ENCODE data around the gene FAM43B. TPM values are rescaled to one million over a fixed set of nuclear protein-coding genes. Genes with fewer than 3 reads are reported as not detected.

FAM43B gene
- total and polyA plus RNA-seq, 2 experiments from 2014 or later = 0.11 to 0.31 TPM

DNA sequence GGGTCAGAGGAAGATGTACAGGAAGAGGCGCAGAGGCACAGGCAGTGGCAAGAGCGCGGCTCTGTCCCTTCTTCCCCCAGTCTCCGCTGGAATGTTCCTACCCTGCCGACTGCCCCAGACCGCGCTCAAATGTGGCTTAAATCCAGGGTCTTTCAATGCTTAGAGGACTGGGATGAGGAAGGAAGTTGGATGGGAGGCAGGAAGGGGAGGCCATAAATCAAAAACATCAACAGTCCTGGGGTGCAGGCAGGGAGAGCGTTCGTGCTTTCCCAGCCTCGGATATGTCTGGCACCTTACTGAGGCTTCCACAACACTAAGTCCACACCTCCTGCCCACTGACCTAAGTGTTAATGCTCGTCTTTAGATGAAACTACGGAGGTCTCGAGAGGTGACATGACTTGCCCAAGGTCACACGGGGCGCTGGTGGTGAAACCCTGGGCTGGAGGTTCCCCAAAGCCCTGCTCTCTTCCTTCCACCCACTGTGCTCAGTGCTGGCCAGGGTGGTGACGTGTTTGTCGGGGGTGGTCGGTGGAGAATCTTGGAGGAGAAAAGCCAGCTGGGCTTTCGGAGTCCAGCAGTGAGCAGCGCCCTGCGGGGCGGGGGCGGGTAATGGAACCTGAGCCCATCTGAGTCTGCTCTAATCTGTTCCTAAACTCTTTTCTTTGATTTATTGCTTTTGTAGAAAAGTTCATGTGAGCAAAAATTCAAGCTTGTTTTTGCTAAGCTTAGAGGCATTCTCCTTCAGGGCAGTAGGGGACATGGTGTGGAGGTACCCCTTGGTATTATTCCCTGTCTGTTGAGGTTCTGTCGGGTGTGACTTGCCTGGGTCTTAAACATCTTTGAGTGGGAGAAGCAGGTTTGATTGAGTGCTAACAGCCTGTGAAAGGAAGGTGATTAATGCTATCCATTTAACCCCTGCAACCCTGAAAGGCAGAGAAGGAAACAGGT is 37.2 kb downstream of the FAM43B start:
- H3K36me3 ChIP-seq (ENCODE audit: low read depth) = no peaks in the 10 kb centered on the region
- no peaks in the 10 kb centered on the region for H3K9me3 ChIP-seq (ENCODE audit: low read depth)
- no peak for TF ChIP-seq EZH2 (IDR thresholded peaks at IDR 0.05; ENCODE audit: insufficient read depth, poor library complexity, severe bottlenecking)
- no peak for TF ChIP-seq EZH2phosphoT487 (IDR thresholded peaks at IDR 0.05; ENCODE audit: insufficient read depth, low read depth)
- peak overlapping the region; percentile 41 for H3K4me3 ChIP-seq
- H3K9ac ChIP-seq = peak overlapping the region; percentile 41
- no peaks in the 10 kb centered on the region for H3K79me2 ChIP-seq (ENCODE audit: insufficient read depth)
- peak overlapping the region; percentile 72 for H2AFZ ChIP-seq
- no peaks in the 10 kb centered on the region for H3K9me2 ChIP-seq (ENCODE audit: insufficient read depth)
- peaks cover 32% of the 10 kb centered on the region for H3K4me1 ChIP-seq (ENCODE audit: insufficient read depth)
- DNase-seq = peak; percentile 84
- H3K4me2 ChIP-seq (ENCODE audit: unreplicated experiment) = peak overlapping the region; percentile 70
- WGBS, 2 experiments (ENCODE audit: low coverage in 1 of 2, low lambda C conversion rate in 2 of 2, missing lambda C conversion rate in 2 of 2) = 8 to 10% methylated on average over 24 of the region's 24 CpGs
- H3K27me3 ChIP-seq (replicated peaks; ENCODE audit: insufficient read depth) = no peaks in the 10 kb centered on the region
- in situ Hi-C loops (cut with MboI) = no loop called here
- H4K20me1 ChIP-seq (ENCODE audit: insufficient read depth) = no peaks in the 10 kb centered on the region
- peaks cover 17% of the 10 kb centered on the region for H3F3A ChIP-seq (ENCODE audit: insufficient read depth)
- peak overlapping the region; percentile 55 for H3K27ac ChIP-seq

DNA sequence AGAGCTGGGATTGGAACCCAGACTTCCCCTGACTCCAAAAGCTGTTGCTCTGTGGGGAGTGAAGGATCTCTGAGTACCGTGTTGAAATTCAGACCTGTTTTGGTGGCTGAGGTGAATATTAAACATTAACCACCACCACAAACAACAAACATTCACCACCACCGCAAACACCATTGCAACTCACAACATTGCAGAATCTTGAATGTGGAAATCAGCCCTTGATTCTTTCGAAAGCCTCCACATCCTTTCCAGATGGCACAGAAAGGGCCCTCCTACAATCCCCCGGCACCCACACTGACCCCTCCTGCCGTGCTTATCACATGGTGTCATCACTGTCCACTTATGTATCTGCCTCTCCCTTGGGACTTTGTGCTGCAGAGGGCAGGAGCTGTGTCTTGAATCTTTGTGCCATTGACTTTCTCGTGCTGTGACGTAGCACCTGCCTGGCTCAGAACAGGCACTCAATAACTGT is 38.0 kb downstream of the FAM43B start:
- Histone ChIP-seq H3K9me2 (ENCODE audit: insufficient read depth) (no peaks in the 10 kb centered on the region), H2AFZ (peak overlapping the region; percentile 72; the same call in 1 of the 2 replicates), H3F3A (ENCODE audit: insufficient read depth) (peaks cover 17% of the 10 kb centered on the region), H4K20me1 (ENCODE audit: insufficient read depth) (no peaks in the 10 kb centered on the region), H3K9ac (peak overlapping the region; percentile 41; the same call in 1 of the 2 replicates), H3K4me1 (ENCODE audit: insufficient read depth) (peaks cover 32% of the 10 kb centered on the region), H3K9me3 (ENCODE audit: low read depth) (no peaks in the 10 kb centered on the region), H3K4me2 (ENCODE audit: unreplicated experiment) (peak overlapping the region; percentile 70), H3K36me3 (ENCODE audit: low read depth) (no peaks in the 10 kb centered on the region), H3K79me2 (ENCODE audit: insufficient read depth) (no peaks in the 10 kb centered on the region), H3K27ac (peak overlapping the region; percentile 55), H3K4me3 (peak overlapping the region; percentile 41), H3K27me3 (replicated peaks; ENCODE audit: insufficient read depth) (no peaks in the 10 kb centered on the region)
- peak; percentile 82 for DNase-seq
- TF ChIP-seq EZH2phosphoT487 (IDR thresholded peaks at IDR 0.05; ENCODE audit: insufficient read depth, low read depth) (peak; percentile 79; the same call in 1 of the 2 replicates), EZH2 (IDR thresholded peaks at IDR 0.05; ENCODE audit: insufficient read depth, poor library complexity, severe bottlenecking) (no peak)
- in situ Hi-C loops (cut with MboI) = no loop called here
- 23 to 27% methylated on average over 7 of the region's 7 CpGs for WGBS, 2 experiments (ENCODE audit: low coverage in 1 of 2, low lambda C conversion rate in 2 of 2, missing lambda C conversion rate in 2 of 2)

DNA sequence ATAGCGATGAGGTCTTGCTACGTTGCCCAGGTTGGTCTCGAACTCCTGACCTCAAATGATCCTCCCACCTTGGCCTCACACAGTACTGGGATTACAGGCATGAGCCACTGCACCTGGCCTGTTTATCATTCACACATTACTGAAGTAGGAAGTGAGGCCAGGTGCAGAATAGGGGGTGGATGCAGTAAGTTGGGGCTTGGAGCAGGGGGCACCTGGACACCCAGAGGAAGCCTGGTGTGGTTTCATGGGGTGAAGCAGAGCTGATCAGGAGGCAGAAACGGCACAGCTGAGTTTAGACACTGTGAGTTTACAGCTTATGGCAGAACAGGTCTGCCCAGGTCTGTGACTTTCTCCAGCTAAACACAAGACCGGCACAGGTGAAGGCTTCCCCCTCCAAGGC is 41.4 kb downstream of the FAM43B start:
- TF ChIP-seq EZH2phosphoT487 (IDR thresholded peaks at IDR 0.05; ENCODE audit: insufficient read depth, low read depth) (no peak), EZH2 (IDR thresholded peaks at IDR 0.05; ENCODE audit: insufficient read depth, poor library complexity, severe bottlenecking) (no peak)
- Histone ChIP-seq H3K4me2 (ENCODE audit: unreplicated experiment) (no peak overlapping the region), H3K79me2 (ENCODE audit: insufficient read depth) (no peaks in the 10 kb centered on the region), H3K9me3 (ENCODE audit: low read depth) (no peaks in the 10 kb centered on the region), H3K9ac (no peak overlapping the region), H3K9me2 (ENCODE audit: insufficient read depth) (no peaks in the 10 kb centered on the region), H3K4me3 (no peak overlapping the region), H2AFZ (no peak overlapping the region), H3F3A (ENCODE audit: insufficient read depth) (peaks cover 7% of the 10 kb centered on the region; the same call in 1 of the 2 replicates), H3K27me3 (replicated peaks; ENCODE audit: insufficient read depth) (no peaks in the 10 kb centered on the region), H4K20me1 (ENCODE audit: insufficient read depth) (no peaks in the 10 kb centered on the region), H3K27ac (no peak overlapping the region), H3K4me1 (ENCODE audit: insufficient read depth) (peaks cover 21% of the 10 kb centered on the region), H3K36me3 (ENCODE audit: low read depth) (no peaks in the 10 kb centered on the region)
- in situ Hi-C loops (cut with MboI) = no loop called here
- DNase-seq = no peak
- 96 to 97% methylated on average over 5 of the region's 5 CpGs for WGBS, 2 experiments (ENCODE audit: low coverage in 1 of 2, low lambda C conversion rate in 2 of 2, missing lambda C conversion rate in 2 of 2)

DNA sequence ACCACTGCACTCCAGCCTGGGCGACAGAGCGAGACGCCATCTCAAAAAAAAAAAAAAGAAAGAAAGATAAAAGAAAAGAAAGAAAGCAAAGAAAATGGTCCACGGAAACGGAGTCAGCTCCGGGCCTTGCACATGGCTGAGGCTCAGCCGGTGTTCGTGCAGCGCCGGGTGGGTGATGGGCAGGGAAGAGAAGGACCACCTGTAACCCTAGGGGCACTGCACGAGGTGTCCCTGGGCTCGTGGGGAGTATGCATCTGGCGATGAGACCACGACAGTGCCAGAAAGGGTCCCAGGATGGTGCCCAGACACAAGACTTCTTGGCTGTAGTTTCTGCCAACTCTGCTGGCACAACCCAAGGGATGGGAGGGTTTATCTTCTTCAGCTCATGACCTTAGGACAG is 42.4 kb downstream of the FAM43B start:
- H3K27me3 ChIP-seq (replicated peaks; ENCODE audit: insufficient read depth) = no peaks in the 10 kb centered on the region
- H3K4me1 ChIP-seq (ENCODE audit: insufficient read depth) = peaks cover 11% of the 10 kb centered on the region
- H3K79me2 ChIP-seq (ENCODE audit: insufficient read depth) = no peaks in the 10 kb centered on the region
- no peak overlapping the region for H2AFZ ChIP-seq
- no peak for DNase-seq
- H4K20me1 ChIP-seq (ENCODE audit: insufficient read depth) = no peaks in the 10 kb centered on the region
- no peak for TF ChIP-seq EZH2 (IDR thresholded peaks at IDR 0.05; ENCODE audit: insufficient read depth, poor library complexity, severe bottlenecking)
- no peak for TF ChIP-seq EZH2phosphoT487 (IDR thresholded peaks at IDR 0.05; ENCODE audit: insufficient read depth, low read depth)
- no peak overlapping the region for H3K9ac ChIP-seq
- no peaks in the 10 kb centered on the region for H3K36me3 ChIP-seq (ENCODE audit: low read depth)
- no peak overlapping the region for H3K27ac ChIP-seq
- H3K9me2 ChIP-seq (ENCODE audit: insufficient read depth) = no peaks in the 10 kb centered on the region
- no peak overlapping the region for H3K4me3 ChIP-seq
- no peaks in the 10 kb centered on the region for H3K9me3 ChIP-seq (ENCODE audit: low read depth)
- in situ Hi-C loops (cut with MboI) = no loop called here
- 89 to 91% methylated on average over 11 to 14 of the region's 14 CpGs for WGBS, 2 experiments (ENCODE audit: low coverage in 1 of 2, low lambda C conversion rate in 2 of 2, missing lambda C conversion rate in 2 of 2)
- no peak overlapping the region for H3K4me2 ChIP-seq (ENCODE audit: unreplicated experiment)
- H3F3A ChIP-seq (ENCODE audit: insufficient read depth) = no peaks in the 10 kb centered on the region; the same call in 1 of the 2 replicates
